Endothelial cell of umbilical vein (primary cell): ENCODE measurements around the gene MTNR1B. TPM values are rescaled to one million over a fixed set of nuclear protein-coding genes. Genes with fewer than 3 reads are reported as not detected.

Source experiments
- BruUV-seq: library from RNA; stranded (reverse); fragments of 400-500 nt; replicated peaks from 2 replicates; lab custom pipeline; 2021; lab: Mats Ljungman, UMichigan
- CTCF ChIA-PET: fragments of 300-600, 350-600 bp; sonication (Branson Sonifier 250); formaldehyde crosslinking; loops from one replicate; lab custom pipeline; 2021; ENCODE audit warnings: antibody characterized with exemption, inconsistent platforms; lab: Charles Lee
- POLR2A ChIA-PET: fragments of 300-600, 350-600 bp; sonication (Branson Sonifier 250); formaldehyde crosslinking; loops from one replicate; lab custom pipeline; 2021; ENCODE audit warnings: antibody characterized with exemption, inconsistent platforms; lab: Charles Lee
- DNase-seq: peaks from one replicate; pipeline ENCODE4 v3.0.0-alpha.2; 2011; ENCODE audit warnings: low read depth, low spot score
- FAIRE-seq: peaks from 2 replicates; lab custom pipeline; 2011; peaks lifted over from hg19 to GRCh38; lab: Jason Lieb, UNC
- H2AFZ ChIP-seq: 2 replicates; pipeline ENCODE4 v1.6.0; 2012; ENCODE audit warnings: low read depth, low read length, control low read depth, inconsistent platforms
- H3K27ac ChIP-seq: 2 replicates; pipeline ENCODE4 v1.5.1; 2011; ENCODE audit warnings: low read depth, mild to moderate bottlenecking, control low read depth, low read length, moderate library complexity; ENCODE audit not compliant: insufficient read depth
- H3K27me3 ChIP-seq, 2 experiments: 2 replicates each; pipeline versions ENCODE4 v1.6.0 to v1.6.1; 2011; ENCODE audit warnings: low read length in 2 of 2, mixed read lengths in 1 of 2; ENCODE audit not compliant: control insufficient read depth in 2 of 2, insufficient read depth in 2 of 2
- H3K36me3 ChIP-seq, 2 experiments: 2 replicates in 1 of 2; 3 replicates in 1 of 2; pipeline ENCODE4 v1.5.1; 2011; ENCODE audit warnings: low read length in 2 of 2, mild to moderate bottlenecking in 1 of 2, moderate library complexity in 1 of 2; ENCODE audit not compliant: control insufficient read depth in 2 of 2, insufficient read depth in 2 of 2; ENCODE audit errors: extremely low read depth in 1 of 2
- H3K4me1 ChIP-seq: 3 replicates; pipeline ENCODE4 v1.5.1; 2011; ENCODE audit warnings: mild to moderate bottlenecking, low read length; ENCODE audit not compliant: control insufficient read depth, insufficient read depth; ENCODE audit errors: extremely low read depth
- H3K4me2 ChIP-seq: 2 replicates; pipeline ENCODE4 v1.6.1; 2011; ENCODE audit warnings: low read length, control low read depth, mixed read lengths; ENCODE audit not compliant: insufficient read depth
- H3K4me3 ChIP-seq, 3 experiments: fragments of 200-600 bp in 1 of 3; sonication (generic), shearing (Covaris generic) in 1 of 3; replicated peaks in 1 of 3; 2 replicates each; pipeline ENCODE4 v1.5.1; 2011 to 2016; ENCODE audit warnings: control low read depth in 3 of 3, low read length in 3 of 3, mild to moderate bottlenecking in 2 of 3, inconsistent platforms in 1 of 3, low read depth in 1 of 3, moderate library complexity in 1 of 3; ENCODE audit not compliant: insufficient read depth in 1 of 3
- H3K79me2 ChIP-seq: 2 replicates; pipeline ENCODE4 v1.6.0; 2012; ENCODE audit warnings: low read length, inconsistent platforms; ENCODE audit not compliant: control insufficient read depth, insufficient read depth
- H3K9ac ChIP-seq: replicated peaks from 2 replicates; pipeline ENCODE3; 2011; ENCODE audit warnings: low read length, control low read depth; ENCODE audit not compliant: insufficient read depth; ENCODE audit errors: extremely low read depth
- H3K9me1 ChIP-seq: replicated peaks from 3 replicates; pipeline ENCODE4 v1.6.0; 2011; ENCODE audit warnings: mild to moderate bottlenecking, low read length; ENCODE audit not compliant: control insufficient read depth, insufficient read depth; ENCODE audit errors: extremely low read depth
- H3K9me3 ChIP-seq: replicated peaks from 2 replicates; pipeline ENCODE4 v1.5.1; 2012; ENCODE audit warnings: low read length, inconsistent platforms; ENCODE audit not compliant: control insufficient read depth, insufficient read depth
- H4K20me1 ChIP-seq: replicated peaks from 2 replicates; pipeline ENCODE3; 2011; ENCODE audit warnings: mild to moderate bottlenecking, low read length; ENCODE audit not compliant: control insufficient read depth, insufficient read depth; ENCODE audit errors: extremely low read depth
- EZH2 ChIP-seq: IDR thresholded peaks from 2 replicates; pipeline ENCODE4 v1.6.1; 2012; ENCODE audit warnings: borderline replicate concordance, low read depth, mild to moderate bottlenecking, moderate library complexity, low read length, inconsistent platforms; ENCODE audit not compliant: severe bottlenecking
- FOS ChIP-seq: IDR thresholded peaks from 2 replicates; pipeline ENCODE4 v1.6.1; 2011; ENCODE audit warnings: mild to moderate bottlenecking, low read length, moderate library complexity, borderline replicate concordance; ENCODE audit not compliant: insufficient read depth
- GATA2 ChIP-seq: IDR thresholded peaks from 2 replicates; pipeline ENCODE4 v1.7.0; 2011; ENCODE audit warnings: low read depth, mild to moderate bottlenecking, moderate library complexity, mixed read lengths, low read length; ENCODE audit not compliant: insufficient read length, insufficient read depth
- JUN ChIP-seq: IDR thresholded peaks from 2 replicates; pipeline ENCODE4 v1.6.1; 2011; ENCODE audit warnings: borderline replicate concordance, low read depth; ENCODE audit not compliant: insufficient read length, insufficient read depth
- MAX ChIP-seq: IDR thresholded peaks from 2 replicates; pipeline ENCODE4 v1.6.1; 2011; ENCODE audit not compliant: insufficient read depth, insufficient read length
- MYC ChIP-seq: IDR thresholded peaks from one replicate; pipeline ENCODE4 v1.6.1; 2011; ENCODE audit warnings: mild to moderate bottlenecking, low read depth, low read length
- POLR2A ChIP-seq: IDR thresholded peaks from 2 replicates; pipeline ENCODE4 v1.6.1; 2012; ENCODE audit warnings: low read depth, mild to moderate bottlenecking, control low read depth, low read length
- POLR2AphosphoS5 ChIP-seq: IDR thresholded peaks from 2 replicates; pipeline ENCODE4 v1.6.1; 2012; ENCODE audit warnings: low read depth, mild to moderate bottlenecking, control low read depth, low read length, moderate library complexity; ENCODE audit not compliant: insufficient read depth
- dilution Hi-C: fragments of 300-500 bp; cut with MboI; formaldehyde crosslinking; loops from one replicate; pipeline ENCODE4 v1.15.0; 2019; ENCODE audit warnings: low sequenced_read_pairs; ENCODE audit not compliant: extremely low pct_ligation_motif_present
- intact Hi-C: fragments of 100-400 bp; cut with micrococcal nuclease; formaldehyde crosslinking; loops from one replicate; pipeline ENCODE4 v1.10.0; 2022
- polyA plus RNA-seq, 4 experiments: library from polyadenylated mRNA; depleted of rRNA in 3 of 4; stranded (reverse) in 3 of 4; unstranded in 1 of 4; fragments of >200 nt; gene quantifications; 2 replicates each; pipeline versions ENCODE4 v1.2.1 to v1.2.3, GENCODE V29; 2011 to 2012; ENCODE audit warnings: missing spikeins in 1 of 4
- total RNA-seq: library from RNA; stranded (reverse); gene quantifications from 2 replicates; pipeline ENCODE4 v1.2.3, GENCODE V29; 2021
- TF ChIP-seq, protein P1 (sequence below), 2 donors: IDR thresholded peaks; 1 replicate in 1 of 2; 2 replicates in 1 of 2; pipeline ENCODE4 v1.5.1; 2011; ENCODE audit warnings: low read length in 2 of 2, mild to moderate bottlenecking in 2 of 2, moderate library complexity in 2 of 2, control low read depth in 1 of 2, inconsistent platforms in 1 of 2, low read depth in 1 of 2; ENCODE audit not compliant: insufficient read depth in 1 of 2; ENCODE audit errors: extremely low read depth in 1 of 2

Gene MTNR1B
- total and polyA plus RNA-seq, 2 donors (not counting 3 experiments of a cell fraction or from before 2014, with no cell fraction given) = not detected

GRCh38 chr11:92969293-92969633 is 188 bp upstream of the MTNR1B start:
- no peak overlapping the region for H2AFZ ChIP-seq
- TF ChIP-seq MYC (no peak), MAX (no peak), FOS (no peak), POLR2A (no peak), GATA2 (no peak), JUN (no peak), POLR2AphosphoS5 (no peak), EZH2 (no peak)
- TF ChIP-seq, protein P1, sequence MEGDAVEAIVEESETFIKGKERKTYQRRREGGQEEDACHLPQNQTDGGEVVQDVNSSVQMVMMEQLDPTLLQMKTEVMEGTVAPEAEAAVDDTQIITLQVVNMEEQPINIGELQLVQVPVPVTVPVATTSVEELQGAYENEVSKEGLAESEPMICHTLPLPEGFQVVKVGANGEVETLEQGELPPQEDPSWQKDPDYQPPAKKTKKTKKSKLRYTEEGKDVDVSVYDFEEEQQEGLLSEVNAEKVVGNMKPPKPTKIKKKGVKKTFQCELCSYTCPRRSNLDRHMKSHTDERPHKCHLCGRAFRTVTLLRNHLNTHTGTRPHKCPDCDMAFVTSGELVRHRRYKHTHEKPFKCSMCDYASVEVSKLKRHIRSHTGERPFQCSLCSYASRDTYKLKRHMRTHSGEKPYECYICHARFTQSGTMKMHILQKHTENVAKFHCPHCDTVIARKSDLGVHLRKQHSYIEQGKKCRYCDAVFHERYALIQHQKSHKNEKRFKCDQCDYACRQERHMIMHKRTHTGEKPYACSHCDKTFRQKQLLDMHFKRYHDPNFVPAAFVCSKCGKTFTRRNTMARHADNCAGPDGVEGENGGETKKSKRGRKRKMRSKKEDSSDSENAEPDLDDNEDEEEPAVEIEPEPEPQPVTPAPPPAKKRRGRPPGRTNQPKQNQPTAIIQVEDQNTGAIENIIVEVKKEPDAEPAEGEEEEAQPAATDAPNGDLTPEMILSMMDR (IDR thresholded peaks at IDR 0.05; ENCODE audit: extremely low read depth in 1 of 2, insufficient read depth in 1 of 2, low read depth in 1 of 2, low read length in 2 of 2) = no peak
- FAIRE-seq (no peak), DNase-seq (no peak)
- dilution Hi-C loops = no loop called here
- no peaks in the 10 kb centered on the region for H4K20me1 ChIP-seq
- H3K27ac ChIP-seq = no peak overlapping the region
- H3K9ac ChIP-seq = no peak overlapping the region
- H3K9me1 ChIP-seq = no peaks in the 10 kb centered on the region
- H3K4me1 ChIP-seq = no peaks in the 10 kb centered on the region
- ChIA-PET POLR2A (no interaction called here), CTCF (no interaction called here)
- no peak overlapping the region for H3K4me2 ChIP-seq
- no TSS peak for BruUV-seq
- intact Hi-C loops = no loop called here
- H3K27me3 ChIP-seq = peaks cover 0 to 4% of the 10 kb centered on the region in 2 experiments
- no peaks in the 10 kb centered on the region for H3K79me2 ChIP-seq
- no peak overlapping the region for H3K4me3 ChIP-seq
- H3K9me3 ChIP-seq = no peaks in the 10 kb centered on the region
- no peaks in the 10 kb centered on the region for H3K36me3 ChIP-seq
